ENCODE data around the gene FER1L5. TPM values are rescaled to one million over a fixed set of nuclear protein-coding genes. Genes with fewer than 3 reads are reported as not detected.

The FER1L5 gene
- total RNA-seq, 4 donors from 2014 or later: not detected

GRCh38 chr2:96737831-96738230 is 95.3 kb downstream of the FER1L5 start:
- DNase-seq (no peak), ATAC-seq (no peak)
- peaks cover 15 to 18% of the 10 kb centered on the region in 2 donors for H3K4me1 ChIP-seq
- no peak overlapping the region for H3K4me3 ChIP-seq
- H3K9me3 ChIP-seq: no peaks in the 10 kb centered on the region
- no peak for TF ChIP-seq POLR2A (IDR thresholded peaks at IDR 0.05)
- no peak for TF ChIP-seq CTCF (IDR thresholded peaks at IDR 0.05 in 4 of 5, conservative IDR thresholded peaks at IDR 0.05 in 1 of 5)
- no peak overlapping the region for H3K27ac ChIP-seq
- intact Hi-C loops (cut with DNase I; ENCODE audit: low total_unique reads) (no loop called here), in situ Hi-C loops (cut with MboI; ENCODE audit: low sequenced_read_pairs in 4 of 4) (no loop called here)
- H3K36me3 ChIP-seq: peaks cover 0 to 32% of the 10 kb centered on the region in 2 donors
- no peaks in the 10 kb centered on the region for H3K27me3 ChIP-seq

GRCh38 chr2:96739076-96739632 is 96.6 kb downstream of the FER1L5 start:
- peak overlapping the region; percentile 77 to 90 (median 84) for H3K4me3 ChIP-seq
- H3K27ac ChIP-seq: peak overlapping the region; percentile 85 to 88 (median 88)
- H3K27me3 ChIP-seq: no peaks in the 10 kb centered on the region
- H3K4me1 ChIP-seq: peaks cover 15 to 18% of the 10 kb centered on the region in 2 donors
- DNase-seq: no peak
- no peaks in the 10 kb centered on the region for H3K9me3 ChIP-seq
- in situ Hi-C loops (cut with MboI; ENCODE audit: low sequenced_read_pairs in 4 of 4) (no loop called here), intact Hi-C loops (cut with DNase I; ENCODE audit: low total_unique reads) (no loop called here)
- TF ChIP-seq POLR2A (IDR thresholded peaks at IDR 0.05) (no peak), CTCF (IDR thresholded peaks at IDR 0.05 in 4 of 5, conservative IDR thresholded peaks at IDR 0.05 in 1 of 5) (no peak)
- H3K36me3 ChIP-seq: peaks cover 0 to 18% of the 10 kb centered on the region in 2 donors
- ATAC-seq: no peak

GRCh38 chr2:96739633-96740428 is 97.3 kb downstream of the FER1L5 start, which contains the start of gene LMAN2L:
TSS of gene LMAN2L (minus strand) at chr2:96740064. CDS start at chr2:96740040, 24 bp downstream.
- no peaks in the 10 kb centered on the region for H3K9me3 ChIP-seq
- peaks cover 15 to 16% of the 10 kb centered on the region in 2 donors for H3K4me1 ChIP-seq
- no peaks in the 10 kb centered on the region for H3K27me3 ChIP-seq
- DNase-seq: peak; percentile 98 to 99
- H3K36me3 ChIP-seq: peaks cover 0 to 13% of the 10 kb centered on the region in 2 donors
- TF ChIP-seq POLR2A (IDR thresholded peaks at IDR 0.05): peak; percentile 57 to 64
- peak in 2 of 5 experiments; percentile 11 to 21 for TF ChIP-seq CTCF (IDR thresholded peaks at IDR 0.05 in 4 of 5, conservative IDR thresholded peaks at IDR 0.05 in 1 of 5)
- H3K4me3 ChIP-seq: peak within 1 kb of the TSS; percentile 77 to 90 (median 84)
- peak; percentile 98 to 99 for ATAC-seq
- peak within 1 kb of the TSS; percentile 85 to 88 (median 88) for H3K27ac ChIP-seq
- intact Hi-C loops (cut with DNase I; ENCODE audit: low total_unique reads): loop anchor here (1.0 to 5.0 kb wide), 4 partner anchors 20 to 102 kb away; partner anchors contain the start of genes CNNM3, CNNM4 and KANSL3
- in situ Hi-C loops (cut with MboI; ENCODE audit: low sequenced_read_pairs in 4 of 4): loop anchor here in 1 of 4 donors (5.0 kb wide), 1 partner anchor 103 kb away; the partner anchor contains the start of gene KANSL3

GRCh38 chr2:96747061-96747617 is 104.6 kb downstream of the FER1L5 start:
- Histone ChIP-seq H3K4me1 (no peaks in the 10 kb centered on the region), H3K27me3 (no peaks in the 10 kb centered on the region), H3K9me3 (no peaks in the 10 kb centered on the region), H3K4me3 (no peak overlapping the region), H3K36me3 (no peaks in the 10 kb centered on the region), H3K27ac (no peak overlapping the region)
- no peak for DNase-seq
- in situ Hi-C loops (cut with MboI; ENCODE audit: low sequenced_read_pairs in 4 of 4): no loop called here
- intact Hi-C loops (cut with DNase I; ENCODE audit: low total_unique reads): no loop called here
- TF ChIP-seq CTCF (IDR thresholded peaks at IDR 0.05 in 4 of 5, conservative IDR thresholded peaks at IDR 0.05 in 1 of 5) (no peak), POLR2A (IDR thresholded peaks at IDR 0.05) (no peak)
- no peak for ATAC-seq
